GM23248 (cell line): ENCODE results near the gene MAPKAPK5. TPM values are rescaled to one million over a fixed set of nuclear protein-coding genes. Genes with fewer than 3 reads are reported as not detected.

Experiments used
- DNase-seq: peaks from one replicate; pipeline ENCODE4 v3.0.0-alpha.2; 2015
- H2AFZ ChIP-seq: fragments of 200-600 bp; sonication (generic); 2 replicates; pipeline ENCODE4 v1.6.1; 2016; ENCODE audit warnings: antibody characterized with exemption
- H3F3A ChIP-seq: fragments of 200-600 bp; sonication (generic); 2 replicates; pipeline ENCODE4 v1.6.1; 2016; ENCODE audit warnings: mild to moderate bottlenecking, antibody characterized with exemption, mixed run types; ENCODE audit not compliant: insufficient read depth
- H3K27ac ChIP-seq: fragments of 200-600 bp; sonication (generic); 2 replicates; pipeline ENCODE4 v1.5.1; 2016; ENCODE audit warnings: mild to moderate bottlenecking
- H3K27me3 ChIP-seq: fragments of 200-600 bp; sonication (generic); replicated peaks from 2 replicates; pipeline ENCODE4 v1.6.1; 2016; ENCODE audit warnings: mild to moderate bottlenecking; ENCODE audit not compliant: insufficient read depth
- H3K36me3 ChIP-seq: fragments of 200-600 bp; sonication (generic); 2 replicates; pipeline ENCODE4 v1.6.1; 2016; ENCODE audit warnings: low read depth, mild to moderate bottlenecking
- H3K4me1 ChIP-seq: fragments of 200-600 bp; sonication (generic); 2 replicates; pipeline ENCODE4 v1.6.1; 2016; ENCODE audit warnings: mild to moderate bottlenecking; ENCODE audit not compliant: insufficient read depth
- H3K4me2 ChIP-seq: fragments of 200-600 bp; sonication (generic); one replicate; pipeline ENCODE4 v1.6.1; 2016; ENCODE audit warnings: mild to moderate bottlenecking; ENCODE audit not compliant: unreplicated experiment
- H3K4me3 ChIP-seq: fragments of 200-600 bp; sonication (generic); 2 replicates; pipeline ENCODE4 v1.5.1; 2016; ENCODE audit warnings: mild to moderate bottlenecking
- H3K79me2 ChIP-seq: fragments of 200-600 bp; sonication (generic); 2 replicates; pipeline ENCODE4 v1.6.1; 2016; ENCODE audit warnings: mild to moderate bottlenecking; ENCODE audit not compliant: insufficient read depth
- H3K9ac ChIP-seq: fragments of 200-600 bp; sonication (generic); 2 replicates; pipeline ENCODE4 v1.6.1; 2016; ENCODE audit warnings: mild to moderate bottlenecking
- H3K9me2 ChIP-seq: fragments of 200-600 bp; sonication (generic); 2 replicates; pipeline ENCODE4 v1.6.1; 2016; ENCODE audit warnings: mixed run types, mild to moderate bottlenecking, moderate library complexity; ENCODE audit not compliant: insufficient read depth
- H3K9me3 ChIP-seq: fragments of 200-600 bp; sonication (generic); one replicate; pipeline ENCODE4 v1.6.1; 2017; ENCODE audit warnings: low read depth
- H4K20me1 ChIP-seq: fragments of 200-600 bp; sonication (generic); 2 replicates; pipeline ENCODE4 v1.6.0; 2016; ENCODE audit not compliant: insufficient read depth
- EZH2 ChIP-seq: fragments of 200-600 bp; sonication (generic); IDR thresholded peaks from 2 replicates; pipeline ENCODE4 v1.6.1; 2018; ENCODE audit warnings: antibody characterized with exemption, mild to moderate bottlenecking; ENCODE audit not compliant: insufficient read depth, poor library complexity, severe bottlenecking
- EZH2phosphoT487 ChIP-seq: fragments of 200-600 bp; sonication (generic); IDR thresholded peaks from 2 replicates; pipeline ENCODE4 v1.6.1; 2018; ENCODE audit warnings: antibody characterized with exemption, moderate library complexity, mild to moderate bottlenecking, low read depth; ENCODE audit not compliant: insufficient read depth
- WGBS, 2 experiments: methylation state at CpG; one replicate each; pipeline ENCODE4 v1.1.6; 2015 to 2017; ENCODE audit warnings: low lambda C conversion rate in 2 of 2, low coverage in 1 of 2; ENCODE audit errors: missing lambda C conversion rate in 2 of 2; 5-methylcytosine and 5-hydroxymethylcytosine counted together
- in situ Hi-C: fragments of 300-500 bp; cut with MboI; formaldehyde crosslinking; loops from 2 replicates; pipeline ENCODE4 v1.15.0; 2020
- polyA plus RNA-seq: library from polyadenylated mRNA; unstranded; fragments of >200 nt; fragmentation: Nextera tagmentation; extraction: Ambion mirVana; gene quantifications from 2 replicates; pipeline ENCODE4 v1.2.1, GENCODE V29; 2016
- total RNA-seq: library from RNA; depleted of rRNA; stranded (reverse); fragments of >200 nt; shearing (Covaris generic); gene quantifications from 2 replicates; pipeline ENCODE4 v1.2.3, GENCODE V29; 2014

The MAPKAPK5 gene
- total and polyA plus RNA-seq, 2 experiments from 2014 or later, result 23.1 to 31.2 TPM

GRCh38 chr12:111873113-111873512, 31.1 kb downstream of the MAPKAPK5 start:
- no peaks in the 10 kb centered on the region for H3K9me3 ChIP-seq
- H3F3A ChIP-seq, result no peaks in the 10 kb centered on the region
- no peak overlapping the region for H3K9ac ChIP-seq
- H3K36me3 ChIP-seq, result peaks cover 48% of the 10 kb centered on the region
- no peak for DNase-seq
- H3K9me2 ChIP-seq, result no peaks in the 10 kb centered on the region
- in situ Hi-C loops, result no loop called here
- H3K4me2 ChIP-seq, result no peak overlapping the region
- no peaks in the 10 kb centered on the region for H4K20me1 ChIP-seq
- no peak overlapping the region for H2AFZ ChIP-seq
- H3K4me1 ChIP-seq, result no peaks in the 10 kb centered on the region
- no peak overlapping the region for H3K4me3 ChIP-seq
- WGBS, 2 experiments, result 92 to 94% methylated on average over 7 of the region's 7 CpGs
- peaks cover 27% of the 10 kb centered on the region for H3K79me2 ChIP-seq
- H3K27ac ChIP-seq, result no peak overlapping the region
- no peaks in the 10 kb centered on the region for H3K27me3 ChIP-seq
- TF ChIP-seq EZH2 (no peak), EZH2phosphoT487 (no peak)

GRCh38 chr12:111881716-111882115, 39.7 kb downstream of the MAPKAPK5 start:
- H2AFZ ChIP-seq, result no peak overlapping the region
- no peak overlapping the region for H3K4me2 ChIP-seq
- no peak for TF ChIP-seq EZH2phosphoT487
- TF ChIP-seq EZH2, result no peak
- H3K9me2 ChIP-seq, result no peaks in the 10 kb centered on the region
- no peak overlapping the region for H3K27ac ChIP-seq
- in situ Hi-C loops, result no loop called here
- H3K9me3 ChIP-seq, result no peaks in the 10 kb centered on the region
- no peak overlapping the region for H3K9ac ChIP-seq
- no peaks in the 10 kb centered on the region for H3K4me1 ChIP-seq
- no peaks in the 10 kb centered on the region for H3K27me3 ChIP-seq
- no peaks in the 10 kb centered on the region for H3F3A ChIP-seq
- peaks cover 27% of the 10 kb centered on the region for H3K79me2 ChIP-seq
- H3K4me3 ChIP-seq, result no peak overlapping the region
- 100% methylated on average over 1 of the region's 1 CpG for WGBS, 2 experiments
- DNase-seq, result no peak
- H4K20me1 ChIP-seq, result no peaks in the 10 kb centered on the region
- H3K36me3 ChIP-seq, result peaks cover 21% of the 10 kb centered on the region

GRCh38 chr12:111886662-111887545, 44.9 kb downstream of the MAPKAPK5 start:
- Histone ChIP-seq H3K79me2 (no peaks in the 10 kb centered on the region), H3K27me3 (no peaks in the 10 kb centered on the region), H3K4me3 (no peak overlapping the region), H3K9ac (no peak overlapping the region), H3K36me3 (peaks cover 26% of the 10 kb centered on the region), H4K20me1 (no peaks in the 10 kb centered on the region), H3K4me1 (no peaks in the 10 kb centered on the region), H3K9me2 (no peaks in the 10 kb centered on the region), H3K27ac (no peak overlapping the region), H2AFZ (no peak overlapping the region), H3K4me2 (no peak overlapping the region), H3F3A (no peaks in the 10 kb centered on the region), H3K9me3 (no peaks in the 10 kb centered on the region)
- DNase-seq, result no peak
- in situ Hi-C loops, result no loop called here
- TF ChIP-seq EZH2, result no peak
- TF ChIP-seq EZH2phosphoT487, result no peak
- 96 to 98% methylated on average over 7 of the region's 7 CpGs for WGBS, 2 experiments

- H3K9me2 ChIP-seq, result no peaks in the 10 kb centered on the region
- no peak overlapping the region for H3K4me2 ChIP-seq
- H3F3A ChIP-seq, result no peaks in the 10 kb centered on the region
- in situ Hi-C loops, result no loop called here
- no peak overlapping the region for H3K9ac ChIP-seq
- peaks cover 35% of the 10 kb centered on the region for H3K36me3 ChIP-seq
- no peak for TF ChIP-seq EZH2phosphoT487
- TF ChIP-seq EZH2, result no peak
- H3K79me2 ChIP-seq, result no peaks in the 10 kb centered on the region
- no peak overlapping the region for H2AFZ ChIP-seq
- no peak for DNase-seq
- H3K4me3 ChIP-seq, result no peak overlapping the region
- no peaks in the 10 kb centered on the region for H3K27me3 ChIP-seq
- H3K9me3 ChIP-seq, result no peaks in the 10 kb centered on the region
- no peak overlapping the region for H3K27ac ChIP-seq
- H3K4me1 ChIP-seq, result no peaks in the 10 kb centered on the region
- H4K20me1 ChIP-seq, result no peaks in the 10 kb centered on the region
- 91 to 94% methylated on average over 11 of the region's 11 CpGs for WGBS, 2 experiments
These were observed 46.1 kb downstream of the MAPKAPK5 start for GRCh38 chr12:111887926-111888745.
